ENCODE results near the gene KDM6A.
"Not testable (repeated sequence)": the region's sequence is repeated elsewhere in the genome, so short reads cannot be mapped to it uniquely, and the experiment has no call there.

The KDM6A gene

GRCh38 chrX:44872821-44873414, at the start of gene KDM6A:
KDM6A (plus strand) TSS chrX:44873188; CDS start chrX:44873552, 364 bp downstream.
- Histone ChIP-seq H3K9ac (ENCODE audit: low read depth, low read length) (peak within 1 kb of the TSS; percentile 89), H3K9me3 (ENCODE audit: control insufficient read depth, insufficient read depth, low read length) (no peaks in the 10 kb centered on the region), H3K36me3 (ENCODE audit: insufficient read depth, low read length) (no peaks in the 10 kb centered on the region), H3K4me1 (ENCODE audit: insufficient read depth, low read length) (no peaks in the 10 kb centered on the region)

- not testable (repeated sequence) for H3K4me1 ChIP-seq (ENCODE audit: insufficient read depth, low read length); H3K9me3 ChIP-seq (ENCODE audit: control insufficient read depth, insufficient read depth, low read length); H3K36me3 ChIP-seq (ENCODE audit: insufficient read depth, low read length); H3K9ac ChIP-seq (ENCODE audit: low read depth, low read length)
These were observed 49.8 kb upstream of the KDM6A start for GRCh38 chrX:44823193-44823592.

GRCh38 chrX:44828008-44828605, 44.9 kb upstream of the KDM6A start:
- Histone ChIP-seq H3K4me1 (ENCODE audit: insufficient read depth, low read length) (no peaks in the 10 kb centered on the region), H3K9ac (ENCODE audit: low read depth, low read length) (no peak overlapping the region), H3K9me3 (ENCODE audit: control insufficient read depth, insufficient read depth, low read length) (no peaks in the 10 kb centered on the region), H3K36me3 (ENCODE audit: insufficient read depth, low read length) (no peaks in the 10 kb centered on the region)

DNA sequence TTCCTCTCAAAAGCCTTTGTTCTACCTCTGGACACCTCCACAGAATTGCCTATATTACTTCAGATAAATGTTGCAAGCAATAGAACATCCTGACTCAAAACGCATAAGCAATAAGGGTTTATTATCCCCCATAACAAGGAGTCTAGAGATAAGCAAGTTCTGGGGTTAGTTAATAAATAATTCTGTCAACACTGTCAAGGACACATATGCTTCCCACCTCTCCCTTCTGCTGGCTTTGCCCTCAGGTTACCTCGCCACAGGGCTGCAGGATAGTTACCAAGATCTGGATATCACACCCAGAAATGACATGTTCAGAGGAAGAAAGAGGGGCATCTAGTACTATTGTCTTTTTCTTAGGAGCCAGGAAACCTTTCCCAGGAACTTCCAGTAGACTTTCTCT, 43.2 kb upstream of the KDM6A start:
- no peaks in the 10 kb centered on the region for H3K36me3 ChIP-seq (ENCODE audit: insufficient read depth, low read length)
- no peak overlapping the region for H3K9ac ChIP-seq (ENCODE audit: low read depth, low read length)
- H3K9me3 ChIP-seq (ENCODE audit: control insufficient read depth, insufficient read depth, low read length): no peaks in the 10 kb centered on the region
- no peaks in the 10 kb centered on the region for H3K4me1 ChIP-seq (ENCODE audit: insufficient read depth, low read length)

DNA sequence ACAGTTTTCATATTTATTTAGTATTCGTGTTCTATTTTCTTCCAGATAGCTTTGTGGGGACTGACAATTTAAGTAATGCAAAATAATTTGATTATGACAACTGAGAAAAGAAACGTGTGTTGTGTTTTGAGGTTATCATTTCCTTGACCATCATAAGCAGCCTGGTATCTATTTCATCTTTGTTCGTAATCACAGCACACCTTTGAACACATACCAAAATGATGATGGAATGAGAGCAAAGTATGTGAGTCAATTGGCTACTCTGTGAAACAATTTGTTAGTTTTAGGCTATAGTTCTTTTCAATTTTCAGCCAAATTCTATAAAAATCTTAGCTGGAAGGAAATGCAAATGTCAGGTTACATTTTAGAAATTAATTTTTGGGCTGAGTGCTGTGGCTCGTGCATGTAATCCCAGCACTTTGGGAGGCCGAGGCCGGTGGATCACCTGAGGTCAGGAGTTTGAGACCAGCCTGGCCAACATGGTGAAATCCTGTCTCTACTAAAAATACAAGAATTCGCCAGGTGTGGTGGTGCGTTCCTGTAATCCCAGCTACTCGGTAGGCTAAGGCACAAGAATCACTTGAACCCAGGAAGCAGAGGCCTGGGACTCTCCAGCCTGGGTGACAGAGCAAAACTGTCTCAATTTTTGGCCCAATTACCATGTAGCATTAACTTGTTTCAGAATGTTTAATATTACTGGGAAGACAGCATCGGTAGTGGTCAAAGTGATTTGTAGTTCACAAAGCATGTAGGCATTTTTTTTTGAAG, 30.3 kb upstream of the KDM6A start:
- Histone ChIP-seq H3K9me3 (ENCODE audit: control insufficient read depth, insufficient read depth, low read length) (no peaks in the 10 kb centered on the region), H3K4me1 (ENCODE audit: insufficient read depth, low read length) (no peaks in the 10 kb centered on the region), H3K9ac (ENCODE audit: low read depth, low read length) (no peak overlapping the region), H3K36me3 (ENCODE audit: insufficient read depth, low read length) (no peaks in the 10 kb centered on the region)

- Histone ChIP-seq H3K36me3 (ENCODE audit: insufficient read depth, low read length) (no peaks in the 10 kb centered on the region), H3K9me3 (ENCODE audit: control insufficient read depth, insufficient read depth, low read length) (no peaks in the 10 kb centered on the region), H3K4me1 (ENCODE audit: insufficient read depth, low read length) (no peaks in the 10 kb centered on the region), H3K9ac (ENCODE audit: low read depth, low read length) (no peak overlapping the region)
These were observed 29.7 kb upstream of the KDM6A start for GRCh38 chrX:44843318-44843702.

- Histone ChIP-seq H3K36me3 (ENCODE audit: insufficient read depth, low read length) (no peaks in the 10 kb centered on the region), H3K9ac (ENCODE audit: low read depth, low read length) (no peak within 1 kb of the TSS), H3K4me1 (ENCODE audit: insufficient read depth, low read length) (no peaks in the 10 kb centered on the region), H3K9me3 (ENCODE audit: control insufficient read depth, insufficient read depth, low read length) (no peaks in the 10 kb centered on the region)
These were observed 29.2 kb upstream of the KDM6A start, which contains the start of gene DUSP21 for GRCh38 chrX:44843753-44844152. DUSP21 (plus strand) TSS chrX:44844021; CDS start chrX:44844133, 112 bp downstream.

- Histone ChIP-seq H3K4me1 (ENCODE audit: insufficient read depth, low read length) (no peaks in the 10 kb centered on the region), H3K9me3 (ENCODE audit: control insufficient read depth, insufficient read depth, low read length) (no peaks in the 10 kb centered on the region), H3K9ac (ENCODE audit: low read depth, low read length) (no peak overlapping the region), H3K36me3 (ENCODE audit: insufficient read depth, low read length) (no peaks in the 10 kb centered on the region)
These were observed 28.8 kb upstream of the KDM6A start for GRCh38 chrX:44844204-44844603.

GRCh38 chrX:44850891-44851290, 22.1 kb upstream of the KDM6A start:
- H3K9me3 ChIP-seq (ENCODE audit: control insufficient read depth, insufficient read depth, low read length); H3K36me3 ChIP-seq (ENCODE audit: insufficient read depth, low read length); H3K9ac ChIP-seq (ENCODE audit: low read depth, low read length); H3K4me1 ChIP-seq (ENCODE audit: insufficient read depth, low read length): not testable (repeated sequence)

GRCh38 chrX:44871114-44871645, 1.8 kb upstream of the KDM6A start:
- peak overlapping the region; percentile 89; the same call in 1 of the 2 replicates for H3K9ac ChIP-seq (ENCODE audit: low read depth, low read length)

GRCh38 chrX:44871931-44872820, 812 bp upstream of the KDM6A start:
- Histone ChIP-seq H3K36me3 (ENCODE audit: insufficient read depth, low read length) (no peaks in the 10 kb centered on the region), H3K9me3 (ENCODE audit: control insufficient read depth, insufficient read depth, low read length) (no peaks in the 10 kb centered on the region), H3K9ac (ENCODE audit: low read depth, low read length) (peak overlapping the region; percentile 89), H3K4me1 (ENCODE audit: insufficient read depth, low read length) (no peaks in the 10 kb centered on the region)

More at GRCh38 chrX:44871114-44871645, 1.8 kb upstream of the KDM6A start:
- no peaks in the 10 kb centered on the region for H3K9me3 ChIP-seq (ENCODE audit: control insufficient read depth, insufficient read depth, low read length)
- H3K4me1 ChIP-seq (ENCODE audit: insufficient read depth, low read length): no peaks in the 10 kb centered on the region
- H3K36me3 ChIP-seq (ENCODE audit: insufficient read depth, low read length): no peaks in the 10 kb centered on the region

DNA sequence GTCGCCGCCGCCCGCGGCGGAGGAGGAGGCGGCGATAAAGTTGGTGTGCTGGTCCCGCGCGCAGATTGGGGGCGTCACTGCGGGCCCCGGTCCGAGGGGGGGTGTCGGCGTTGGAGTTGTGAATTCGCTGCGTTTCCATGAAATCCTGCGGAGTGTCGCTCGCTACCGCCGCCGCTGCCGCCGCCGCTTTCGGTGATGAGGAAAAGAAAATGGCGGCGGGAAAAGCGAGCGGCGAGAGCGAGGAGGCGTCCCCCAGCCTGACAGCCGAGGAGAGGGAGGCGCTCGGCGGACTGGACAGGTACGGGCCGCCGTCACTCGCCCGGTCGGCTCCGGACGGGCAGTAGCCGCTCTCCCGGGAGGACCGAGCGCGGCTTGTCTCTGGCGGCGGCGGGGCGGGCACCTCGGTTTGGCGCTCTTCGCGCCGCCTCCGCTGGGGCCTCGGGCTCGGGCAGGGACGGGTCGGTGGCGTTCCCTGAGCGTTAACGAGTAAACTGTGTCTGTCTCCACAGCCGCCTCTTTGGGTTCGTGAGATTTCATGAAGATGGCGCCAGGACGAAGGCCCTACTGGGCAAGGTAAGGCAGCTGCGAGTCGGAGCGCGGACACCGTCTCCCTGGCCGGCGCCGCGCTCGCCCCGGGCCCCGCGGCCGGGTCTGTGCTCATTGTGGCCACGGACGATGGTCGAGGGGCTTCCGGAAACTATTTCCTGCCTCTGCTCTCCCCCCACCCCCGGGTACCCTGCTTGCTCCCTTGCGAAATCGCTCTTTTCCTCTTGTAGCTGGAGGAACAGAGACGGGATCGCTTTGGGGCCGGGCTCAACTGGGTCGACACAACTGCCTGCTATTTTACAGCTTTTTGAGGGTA, 658 bp downstream of the KDM6A start:
- Histone ChIP-seq H3K9ac (ENCODE audit: low read depth, low read length) (peak overlapping the region; percentile 89), H3K4me1 (ENCODE audit: insufficient read depth, low read length) (no peaks in the 10 kb centered on the region), H3K36me3 (ENCODE audit: insufficient read depth, low read length) (no peaks in the 10 kb centered on the region), H3K9me3 (ENCODE audit: control insufficient read depth, insufficient read depth, low read length) (no peaks in the 10 kb centered on the region)

GRCh38 chrX:44874420-44875184, 1.6 kb downstream of the KDM6A start:
- peak overlapping the region; percentile 89 for H3K9ac ChIP-seq (ENCODE audit: low read depth, low read length)
- no peaks in the 10 kb centered on the region for H3K4me1 ChIP-seq (ENCODE audit: insufficient read depth, low read length)
- H3K9me3 ChIP-seq (ENCODE audit: control insufficient read depth, insufficient read depth, low read length): 0 out of 2 replicates have a peak, but pooled peaks cover 2% of the 10 kb centered on the region
- H3K36me3 ChIP-seq (ENCODE audit: insufficient read depth, low read length): no peaks in the 10 kb centered on the region
